ENCODE data around the gene PLEKHA7. TPM values are rescaled to one million over a fixed set of nuclear protein-coding genes. Genes with fewer than 3 reads are reported as not detected.

Gene PLEKHA7
- total and polyA plus RNA-seq, 5 donors from 2014 or later = 0.48 to 1.8 (median 0.73) TPM

DNA sequence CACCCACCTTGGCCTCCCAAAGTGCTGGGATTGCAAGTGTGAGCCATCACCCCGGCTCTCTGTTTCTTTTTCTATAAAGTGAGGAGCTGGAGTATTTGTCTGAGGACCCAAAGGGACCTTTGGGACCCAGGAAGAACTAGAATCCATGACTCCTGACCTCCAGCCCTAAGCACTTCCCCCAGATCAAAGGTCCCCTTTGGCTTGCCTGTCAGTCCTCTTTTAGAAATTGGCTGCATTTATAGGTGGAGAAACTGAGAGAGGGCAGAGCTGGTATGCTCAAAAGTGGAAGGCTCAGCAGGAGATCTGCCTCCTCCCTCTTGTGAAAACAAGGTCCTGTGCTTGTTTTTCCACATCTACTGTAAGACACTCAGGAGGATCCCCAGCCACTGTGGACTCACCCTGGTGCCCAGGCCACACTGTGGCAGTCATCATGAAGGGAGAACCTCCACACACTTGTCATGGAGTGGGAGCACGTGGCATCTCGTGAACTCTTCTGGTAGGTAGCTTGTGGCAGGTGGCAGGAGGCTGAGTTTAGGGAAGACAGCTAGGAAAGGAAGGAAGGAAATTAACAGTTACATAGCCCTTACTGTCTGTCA lies 12.4 kb upstream of the PLEKHA7 start:
- Mint-ChIP-seq H3K36me3 (peaks cover 5% of the 10 kb centered on the region), H3K4me1 (no peaks in the 10 kb centered on the region), H3K27ac (no peak overlapping the region), H3K9me3 (peaks cover 0 to 4% (median 0%) of the 10 kb centered on the region in 7 donors), H3K27me3 (no peaks in the 10 kb centered on the region), H3K4me3 (no peak overlapping the region)
- H3K4me1 ChIP-seq (ENCODE audit: control insufficient read depth, insufficient read depth, low read length, poor library complexity, severe bottlenecking) = no peaks in the 10 kb centered on the region
- H3K4me3 ChIP-seq (ENCODE audit: low read depth, low read length) = no peak overlapping the region
- H3K27ac ChIP-seq (ENCODE audit: insufficient read depth, low read length, poor library complexity, severe bottlenecking) = no peak overlapping the region
- no peaks in the 10 kb centered on the region for H3K9me3 ChIP-seq (ENCODE audit: control insufficient read depth in 2 of 2, low read length in 2 of 2)
- no peak for ATAC-seq (ENCODE audit: low read depth in 2 of 2)
- no peak for DNase-seq
- no peaks in the 10 kb centered on the region for H3K36me3 ChIP-seq (ENCODE audit: control insufficient read depth, insufficient read depth, low read length)
- no peaks in the 10 kb centered on the region for H3K27me3 ChIP-seq (ENCODE audit: control insufficient read depth, insufficient read depth, low read length)

GRCh38 chr11:17024924-17025323 lies 10.7 kb upstream of the PLEKHA7 start:
- no peaks in the 10 kb centered on the region for H3K27me3 ChIP-seq (ENCODE audit: control insufficient read depth, insufficient read depth, low read length)
- H3K9me3 ChIP-seq (ENCODE audit: control insufficient read depth in 2 of 2, low read length in 2 of 2) = no peaks in the 10 kb centered on the region
- Mint-ChIP-seq H3K36me3 (peaks cover 5% of the 10 kb centered on the region), H3K27me3 (no peaks in the 10 kb centered on the region), H3K4me3 (no peak overlapping the region), H3K9me3 (peaks cover 0 to 2% (median 0%) of the 10 kb centered on the region in 7 donors), H3K4me1 (no peaks in the 10 kb centered on the region), H3K27ac (peak overlapping the region in 1 of 3 donors; percentile 48)
- ATAC-seq (ENCODE audit: low read depth in 2 of 2) (no peak), DNase-seq (no peak)
- H3K36me3 ChIP-seq (ENCODE audit: control insufficient read depth, insufficient read depth, low read length) = no peaks in the 10 kb centered on the region
- no peak overlapping the region for H3K27ac ChIP-seq (ENCODE audit: insufficient read depth, low read length, poor library complexity, severe bottlenecking)
- no peaks in the 10 kb centered on the region for H3K4me1 ChIP-seq (ENCODE audit: control insufficient read depth, insufficient read depth, low read length, poor library complexity, severe bottlenecking)
- H3K4me3 ChIP-seq (ENCODE audit: low read depth, low read length) = no peak overlapping the region

DNA sequence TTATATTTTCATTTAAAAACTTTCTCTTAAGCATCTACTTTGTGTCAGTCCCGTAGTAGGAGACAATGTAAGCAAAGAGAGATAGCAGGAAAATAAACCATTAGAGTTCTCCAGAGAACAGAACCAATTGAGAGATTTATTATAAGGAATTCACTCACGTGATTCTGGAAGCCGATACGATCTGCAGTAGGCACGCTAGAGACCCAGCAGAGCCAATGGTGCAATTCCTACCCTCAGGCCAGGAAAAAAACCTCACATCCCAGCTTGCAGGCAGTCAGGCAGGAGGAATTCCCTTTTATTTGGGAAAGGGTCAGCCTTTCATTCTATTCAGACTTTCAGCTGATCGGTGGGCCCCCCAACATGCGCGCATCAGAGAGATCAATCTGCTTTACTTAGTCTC lies 7.3 kb upstream of the PLEKHA7 start:
- Mint-ChIP-seq H3K27ac (no peak overlapping the region), H3K36me3 (peaks cover 5% of the 10 kb centered on the region), H3K4me3 (no peak overlapping the region), H3K9me3 (peaks cover 0 to under 1% (median 0%) of the 10 kb centered on the region in 7 donors), H3K27me3 (peaks cover 15% of the 10 kb centered on the region), H3K4me1 (no peaks in the 10 kb centered on the region)
- DNase-seq = no peak
- Histone ChIP-seq H3K9me3 (ENCODE audit: control insufficient read depth in 2 of 2, low read length in 2 of 2) (no peaks in the 10 kb centered on the region), H3K4me3 (ENCODE audit: low read depth, low read length) (no peak overlapping the region), H3K36me3 (ENCODE audit: control insufficient read depth, insufficient read depth, low read length) (no peaks in the 10 kb centered on the region), H3K27ac (ENCODE audit: insufficient read depth, low read length, poor library complexity, severe bottlenecking) (no peak overlapping the region), H3K27me3 (ENCODE audit: control insufficient read depth, insufficient read depth, low read length) (no peaks in the 10 kb centered on the region), H3K4me1 (ENCODE audit: control insufficient read depth, insufficient read depth, low read length, poor library complexity, severe bottlenecking) (no peaks in the 10 kb centered on the region)
- ATAC-seq (ENCODE audit: low read depth in 2 of 2) = no peak

DNA sequence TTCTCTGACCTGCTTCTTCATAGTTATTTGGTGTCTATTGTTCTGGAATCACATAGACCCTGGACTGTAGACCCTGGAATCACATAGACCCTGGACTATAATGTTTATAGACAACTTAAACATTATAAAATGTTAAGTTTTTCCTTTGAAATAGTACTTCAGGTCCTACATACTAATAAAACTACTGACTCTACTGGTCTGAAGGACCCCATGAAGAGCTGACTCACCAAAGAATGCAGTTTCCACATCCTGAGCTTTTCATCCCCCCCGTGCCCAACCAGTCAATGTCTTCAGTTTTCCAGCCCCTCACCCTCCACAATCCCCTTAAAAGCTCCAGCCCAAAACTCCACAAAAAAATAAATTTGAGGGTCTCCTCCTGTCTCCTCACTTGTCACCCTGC lies 6.6 kb upstream of the PLEKHA7 start:
- DNase-seq = no peak
- H3K27ac ChIP-seq (ENCODE audit: insufficient read depth, low read length, poor library complexity, severe bottlenecking) = no peak overlapping the region
- H3K27ac Mint-ChIP-seq = no peak overlapping the region
- ATAC-seq (ENCODE audit: low read depth in 2 of 2) = no peak
- no peaks in the 10 kb centered on the region for H3K4me1 Mint-ChIP-seq
- H3K4me3 ChIP-seq (ENCODE audit: low read depth, low read length) = no peak overlapping the region
- H3K36me3 ChIP-seq (ENCODE audit: control insufficient read depth, insufficient read depth, low read length) = no peaks in the 10 kb centered on the region
- H3K4me1 ChIP-seq (ENCODE audit: control insufficient read depth, insufficient read depth, low read length, poor library complexity, severe bottlenecking) = no peaks in the 10 kb centered on the region
- no peak overlapping the region for H3K4me3 Mint-ChIP-seq
- H3K9me3 Mint-ChIP-seq = peaks cover 0 to 1% (median 0%) of the 10 kb centered on the region in 7 donors
- H3K36me3 Mint-ChIP-seq = peaks cover 5% of the 10 kb centered on the region
- H3K27me3 ChIP-seq (ENCODE audit: control insufficient read depth, insufficient read depth, low read length) = peaks cover 4% of the 10 kb centered on the region
- no peaks in the 10 kb centered on the region for H3K9me3 ChIP-seq (ENCODE audit: control insufficient read depth in 2 of 2, low read length in 2 of 2)
- peaks cover 21% of the 10 kb centered on the region for H3K27me3 Mint-ChIP-seq

DNA sequence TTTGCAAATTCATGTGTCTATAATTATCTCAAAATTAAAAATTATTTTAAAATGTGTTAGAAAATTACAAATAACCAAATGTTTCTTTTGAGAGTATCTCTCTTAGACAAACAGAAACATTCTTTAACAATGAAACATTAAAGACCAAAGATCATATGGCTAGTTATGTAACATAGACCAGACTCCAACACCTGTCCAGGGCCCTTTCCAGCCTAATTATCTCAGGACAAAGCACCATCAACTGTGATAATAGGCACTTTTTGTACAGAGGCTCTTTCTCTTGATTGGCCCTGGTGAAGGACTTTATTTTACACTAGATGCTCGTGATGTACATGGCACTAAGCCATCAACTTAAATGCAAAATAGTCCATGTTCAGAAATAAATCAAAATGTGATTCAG lies 5.0 kb upstream of the PLEKHA7 start:
- no peak overlapping the region for H3K27ac Mint-ChIP-seq
- Histone ChIP-seq H3K4me1 (ENCODE audit: control insufficient read depth, insufficient read depth, low read length, poor library complexity, severe bottlenecking) (peaks cover 7% of the 10 kb centered on the region), H3K36me3 (ENCODE audit: control insufficient read depth, insufficient read depth, low read length) (no peaks in the 10 kb centered on the region), H3K4me3 (ENCODE audit: low read depth, low read length) (no peak overlapping the region), H3K27me3 (ENCODE audit: control insufficient read depth, insufficient read depth, low read length) (peaks cover 10% of the 10 kb centered on the region), H3K9me3 (ENCODE audit: control insufficient read depth in 2 of 2, low read length in 2 of 2) (no peaks in the 10 kb centered on the region), H3K27ac (ENCODE audit: insufficient read depth, low read length, poor library complexity, severe bottlenecking) (no peak overlapping the region)
- ATAC-seq (ENCODE audit: low read depth in 2 of 2) = no peak
- H3K27me3 Mint-ChIP-seq = peaks cover 32% of the 10 kb centered on the region
- peaks cover 7 to 8% (median 7%) of the 10 kb centered on the region in 4 donors for H3K4me1 Mint-ChIP-seq
- H3K4me3 Mint-ChIP-seq = no peak overlapping the region
- no peak for DNase-seq
- peaks cover 0 to 2% (median 0%) of the 10 kb centered on the region in 7 donors for H3K9me3 Mint-ChIP-seq
- H3K36me3 Mint-ChIP-seq = no peaks in the 10 kb centered on the region

DNA sequence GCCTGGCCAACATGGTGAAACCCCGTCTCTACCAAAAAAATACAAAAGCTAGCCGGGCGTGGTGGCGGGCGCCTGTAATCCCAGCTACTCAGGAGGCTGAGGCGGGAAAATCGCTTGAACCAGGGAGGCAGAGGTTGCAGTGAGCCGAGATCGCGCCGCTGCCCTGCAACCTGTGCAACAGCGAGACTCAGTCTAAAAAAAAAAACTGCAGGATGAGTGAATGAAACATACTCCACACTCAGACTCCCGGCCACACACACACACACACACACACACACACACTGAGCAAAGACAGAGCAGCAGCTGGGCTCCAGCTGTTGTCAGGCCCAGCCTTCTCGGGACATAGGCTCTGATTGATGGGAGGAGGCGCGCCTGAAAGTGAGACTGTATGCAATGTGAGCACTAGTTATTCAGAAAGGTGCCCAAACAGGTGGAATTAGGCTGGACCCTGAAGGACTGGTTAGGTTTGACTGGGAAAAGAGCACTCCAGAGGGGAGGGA lies 1.5 kb upstream of the PLEKHA7 start:
- Mint-ChIP-seq H3K4me3 (peak overlapping the region in 1 of 4 donors; percentile 28), H3K27ac (no peak overlapping the region), H3K36me3 (no peaks in the 10 kb centered on the region), H3K9me3 (peaks cover 0 to 2% (median 0%) of the 10 kb centered on the region in 7 donors), H3K4me1 (peaks cover 7 to 8% (median 7%) of the 10 kb centered on the region in 4 donors), H3K27me3 (peaks cover 32% of the 10 kb centered on the region)
- DNase-seq (no peak), ATAC-seq (ENCODE audit: low read depth in 2 of 2) (no peak)
- no peak overlapping the region for H3K27ac ChIP-seq (ENCODE audit: insufficient read depth, low read length, poor library complexity, severe bottlenecking)
- H3K27me3 ChIP-seq (ENCODE audit: control insufficient read depth, insufficient read depth, low read length) = peaks cover 21% of the 10 kb centered on the region
- no peaks in the 10 kb centered on the region for H3K36me3 ChIP-seq (ENCODE audit: control insufficient read depth, insufficient read depth, low read length)
- H3K4me1 ChIP-seq (ENCODE audit: control insufficient read depth, insufficient read depth, low read length, poor library complexity, severe bottlenecking) = peaks cover 13% of the 10 kb centered on the region
- no peaks in the 10 kb centered on the region for H3K9me3 ChIP-seq (ENCODE audit: control insufficient read depth in 2 of 2, low read length in 2 of 2)
- H3K4me3 ChIP-seq (ENCODE audit: low read depth, low read length) = no peak overlapping the region

GRCh38 chr11:17014833-17015626 lies 816 bp upstream of the PLEKHA7 start:
- Mint-ChIP-seq H3K27me3 (peaks cover 33% of the 10 kb centered on the region), H3K36me3 (no peaks in the 10 kb centered on the region), H3K27ac (peak overlapping the region in 1 of 3 donors; percentile 48), H3K4me1 (peaks cover 7 to 8% (median 7%) of the 10 kb centered on the region in 4 donors), H3K9me3 (peaks cover 0 to 2% (median 0%) of the 10 kb centered on the region in 7 donors), H3K4me3 (peak overlapping the region; percentile 86 to 97 (median 94))
- Histone ChIP-seq H3K27me3 (ENCODE audit: control insufficient read depth, insufficient read depth, low read length) (peaks cover 21% of the 10 kb centered on the region), H3K36me3 (ENCODE audit: control insufficient read depth, insufficient read depth, low read length) (no peaks in the 10 kb centered on the region), H3K9me3 (ENCODE audit: control insufficient read depth in 2 of 2, low read length in 2 of 2) (no peaks in the 10 kb centered on the region), H3K4me1 (ENCODE audit: control insufficient read depth, insufficient read depth, low read length, poor library complexity, severe bottlenecking) (peaks cover 13% of the 10 kb centered on the region), H3K27ac (ENCODE audit: insufficient read depth, low read length, poor library complexity, severe bottlenecking) (no peak overlapping the region), H3K4me3 (ENCODE audit: low read depth, low read length) (peak overlapping the region; percentile 67)
- DNase-seq (peak in 1 of 3 donors; percentile 31), ATAC-seq (ENCODE audit: low read depth in 2 of 2) (no peak)
